OCI-LY1 (cell line): ENCODE data around the gene ZFPM1.

Experiments
- H2AFZ ChIP-seq: fragments of 200-600 bp; sonication (generic), shearing (Covaris generic); 2 replicates; pipeline ENCODE4 v1.6.0; 2014; ENCODE audit warnings: antibody characterized with exemption, mild to moderate bottlenecking, low read length
- H3F3A ChIP-seq: fragments of 200-600 bp; sonication (generic), shearing (Covaris generic); 2 replicates; pipeline ENCODE4 v1.6.0; 2014; ENCODE audit warnings: mild to moderate bottlenecking, antibody characterized with exemption, low read length, moderate library complexity; ENCODE audit not compliant: insufficient read depth
- H3K27ac ChIP-seq: fragments of 200-600 bp; sonication (generic); 2 replicates; pipeline ENCODE4 v1.5.1; 2014; ENCODE audit warnings: low read length, mixed run types, mild to moderate bottlenecking, low read depth; ENCODE audit not compliant: poor library complexity, severe bottlenecking
- H3K27me3 ChIP-seq: fragments of 200-600 bp; sonication (generic); 2 replicates; pipeline ENCODE4 v1.6.0; 2014; ENCODE audit warnings: antibody characterized with exemption, mild to moderate bottlenecking, low read length, moderate library complexity; ENCODE audit not compliant: insufficient read depth
- H3K36me3 ChIP-seq: fragments of 200-600 bp; sonication (generic); 2 replicates; pipeline ENCODE4 v1.6.1; 2014; ENCODE audit warnings: mild to moderate bottlenecking, antibody characterized with exemption, low read length, moderate library complexity, mixed read lengths; ENCODE audit not compliant: insufficient read depth
- H3K4me1 ChIP-seq: fragments of 200-600 bp; sonication (generic); 2 replicates; pipeline ENCODE4 v1.5.1; 2014; ENCODE audit warnings: mild to moderate bottlenecking, low read length, moderate library complexity; ENCODE audit not compliant: insufficient read depth, severe bottlenecking
- H3K4me2 ChIP-seq: fragments of 200-600 bp; sonication (generic), shearing (Covaris generic); 2 replicates; pipeline ENCODE4 v1.6.1; 2014; ENCODE audit warnings: low read length
- H3K4me3 ChIP-seq: fragments of 200-600 bp; sonication (generic); 2 replicates; pipeline ENCODE4 v1.5.1; 2014; ENCODE audit warnings: low read length, low read depth, mild to moderate bottlenecking, mixed read lengths; ENCODE audit not compliant: poor library complexity, severe bottlenecking
- H3K79me2 ChIP-seq: fragments of 200-600 bp; shearing (Covaris generic); 2 replicates; pipeline ENCODE4 v1.6.1; 2016; ENCODE audit warnings: mixed run types, low read length, mixed read lengths; ENCODE audit not compliant: insufficient read depth
- H3K9ac ChIP-seq: fragments of 200-600 bp; sonication (generic), shearing (Covaris generic); 2 replicates; pipeline ENCODE4 v1.6.1; 2014; ENCODE audit warnings: mild to moderate bottlenecking, low read length, mixed read lengths
- H3K9me2 ChIP-seq: fragments of 200-600 bp; sonication (generic), shearing (Covaris generic); 2 replicates; pipeline ENCODE4 v1.6.1; 2014; ENCODE audit warnings: low read depth, mild to moderate bottlenecking, low read length, mixed read lengths
- H3K9me3 ChIP-seq: fragments of 200-600 bp; shearing (Covaris generic); 2 replicates; pipeline ENCODE4 v1.6.1; 2014; ENCODE audit warnings: low read length, mixed read lengths
- H4K20me1 ChIP-seq: fragments of 200-600 bp; sonication (generic), shearing (Covaris generic); 2 replicates; pipeline ENCODE4 v1.6.0; 2016; ENCODE audit warnings: mild to moderate bottlenecking, low read length; ENCODE audit not compliant: insufficient read depth
- CTCF ChIP-seq: fragments of 200-600 bp; sonication (generic), shearing (Covaris generic); IDR thresholded peaks from 2 replicates; pipeline ENCODE4 v1.5.1; 2017; ENCODE audit warnings: mild to moderate bottlenecking, antibody characterized with exemption, low read length, moderate library complexity, mixed read lengths
- EZH2 ChIP-seq: fragments of 200-600 bp; sonication (generic), shearing (Covaris generic); IDR thresholded peaks from 2 replicates; pipeline ENCODE4 v1.8.0; 2017; ENCODE audit warnings: borderline replicate concordance, mixed run types, mild to moderate bottlenecking, antibody characterized with exemption, low read length, moderate library complexity, mixed read lengths

Gene ZFPM1

GRCh38 chr16:88438084-88438870, 14.8 kb upstream of the ZFPM1 start:
- no peaks in the 10 kb centered on the region for H3K9me2 ChIP-seq
- H4K20me1 ChIP-seq = no peaks in the 10 kb centered on the region
- H3K4me2 ChIP-seq = no peak overlapping the region
- H3K27me3 ChIP-seq = peaks cover 7% of the 10 kb centered on the region; the same call in 1 of the 2 replicates
- no peak overlapping the region for H2AFZ ChIP-seq
- H3K27ac ChIP-seq = no peak overlapping the region
- H3K4me1 ChIP-seq = no peaks in the 10 kb centered on the region
- no peaks in the 10 kb centered on the region for H3K9me3 ChIP-seq
- TF ChIP-seq CTCF = no peak
- no peak for TF ChIP-seq EZH2
- H3F3A ChIP-seq = no peaks in the 10 kb centered on the region
- no peak overlapping the region for H3K4me3 ChIP-seq
- H3K36me3 ChIP-seq = no peaks in the 10 kb centered on the region
- H3K79me2 ChIP-seq = no peaks in the 10 kb centered on the region
- no peak overlapping the region for H3K9ac ChIP-seq

GRCh38 chr16:88439016-88439415, 14.1 kb upstream of the ZFPM1 start:
- peaks cover 7% of the 10 kb centered on the region; the same call in 1 of the 2 replicates for H3K27me3 ChIP-seq
- H3K4me3 ChIP-seq = no peak overlapping the region
- H3K9me2 ChIP-seq = no peaks in the 10 kb centered on the region
- H3K79me2 ChIP-seq = no peaks in the 10 kb centered on the region
- no peak overlapping the region for H2AFZ ChIP-seq
- no peaks in the 10 kb centered on the region for H3K36me3 ChIP-seq
- H3K4me1 ChIP-seq = no peaks in the 10 kb centered on the region
- H4K20me1 ChIP-seq = no peaks in the 10 kb centered on the region
- no peak for TF ChIP-seq CTCF
- TF ChIP-seq EZH2 = no peak
- no peaks in the 10 kb centered on the region for H3K9me3 ChIP-seq
- no peak overlapping the region for H3K9ac ChIP-seq
- no peak overlapping the region for H3K27ac ChIP-seq
- no peak overlapping the region for H3K4me2 ChIP-seq
- H3F3A ChIP-seq = no peaks in the 10 kb centered on the region

- Histone ChIP-seq H4K20me1 (no peaks in the 10 kb centered on the region), H2AFZ (no peak overlapping the region), H3K4me2 (no peak overlapping the region), H3K79me2 (no peaks in the 10 kb centered on the region), H3K4me3 (no peak overlapping the region), H3K27ac (no peak overlapping the region), H3K27me3 (peaks cover 7% of the 10 kb centered on the region; the same call in 1 of the 2 replicates), H3K9me3 (no peaks in the 10 kb centered on the region), H3F3A (no peaks in the 10 kb centered on the region), H3K36me3 (no peaks in the 10 kb centered on the region), H3K9ac (no peak overlapping the region), H3K9me2 (no peaks in the 10 kb centered on the region), H3K4me1 (no peaks in the 10 kb centered on the region)
- TF ChIP-seq CTCF (no peak), EZH2 (no peak)
Observed at GRCh38 chr16:88439706-88440105, 13.4 kb upstream of the ZFPM1 start.
